ENCODE data around the gene FOXL1.

Gene FOXL1

DNA sequence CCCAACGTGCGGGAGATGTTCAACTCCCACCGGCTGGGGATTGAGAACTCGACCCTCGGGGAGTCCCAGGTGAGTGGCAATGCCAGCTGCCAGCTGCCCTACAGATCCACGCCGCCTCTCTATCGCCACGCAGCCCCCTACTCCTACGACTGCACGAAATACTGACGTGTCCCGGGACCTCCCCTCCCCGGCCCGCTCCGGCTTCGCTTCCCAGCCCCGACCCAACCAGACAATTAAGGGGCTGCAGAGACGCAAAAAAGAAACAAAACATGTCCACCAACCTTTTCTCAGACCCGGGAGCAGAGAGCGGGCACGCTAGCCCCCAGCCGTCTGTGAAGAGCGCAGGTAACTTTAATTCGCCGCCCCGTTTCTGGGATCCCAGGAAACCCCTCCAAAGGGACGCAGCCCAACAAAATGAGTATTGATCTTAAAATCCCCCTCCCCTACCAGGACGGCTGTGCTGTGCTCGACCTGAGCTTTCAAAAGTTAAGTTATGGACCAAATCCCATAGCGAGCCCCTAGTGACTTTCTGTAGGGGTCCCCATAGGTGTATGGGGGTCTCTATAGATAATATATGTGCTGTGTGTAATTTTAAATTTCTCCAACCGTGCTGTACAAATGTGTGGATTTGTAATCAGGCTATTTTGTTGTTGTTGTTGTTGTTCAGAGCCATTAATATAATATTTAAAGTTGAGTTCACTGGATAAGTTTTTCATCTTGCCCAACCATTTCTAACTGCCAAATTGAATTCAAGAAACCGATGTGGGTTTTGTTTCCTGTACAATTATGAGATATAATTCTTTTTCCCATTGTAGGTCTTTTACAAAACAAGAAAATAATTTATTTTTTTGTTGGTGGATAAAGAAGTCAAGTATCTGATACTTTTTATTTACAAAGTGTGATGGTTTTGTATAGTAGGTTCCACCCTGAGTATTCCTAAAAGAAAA, 9.4 kb upstream of the FOXL1 start:
- no peak for DNase-seq (ENCODE audit: low read depth in 2 of 2, low spot score in 1 of 2)

DNA sequence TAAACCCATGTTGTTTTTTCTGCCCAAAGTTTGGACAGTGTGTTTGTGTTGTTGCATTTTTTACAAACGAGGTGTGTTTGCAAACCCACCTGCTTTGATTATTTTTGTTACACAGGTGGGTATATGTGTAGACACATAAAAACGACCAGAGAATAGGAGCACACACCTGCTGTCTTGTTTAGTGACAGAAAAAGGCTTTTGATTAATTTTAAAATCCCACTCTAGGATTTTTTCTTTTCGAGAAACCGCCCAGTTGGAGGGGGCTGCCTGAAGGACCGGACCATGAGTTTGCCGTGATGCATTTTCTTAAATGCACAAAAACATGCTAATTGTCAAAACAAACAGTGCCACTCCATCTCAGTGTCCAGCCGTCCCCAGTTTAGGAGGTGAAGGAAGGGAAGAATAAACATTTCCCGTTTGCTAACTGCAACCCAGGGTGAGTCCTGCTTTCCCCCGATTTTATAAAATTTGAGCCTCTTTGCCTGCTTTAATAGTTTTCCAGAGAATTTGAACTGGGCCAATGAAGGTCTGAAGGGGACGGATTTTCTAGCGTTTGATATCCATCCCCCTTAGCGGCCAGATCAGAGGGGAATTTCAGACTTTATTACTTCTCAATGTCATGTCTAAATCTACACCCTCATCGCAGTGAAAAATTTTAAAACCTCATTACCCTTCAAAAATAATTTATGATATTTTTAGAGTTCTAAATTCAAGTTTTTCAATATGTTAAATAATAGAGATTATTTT, 8.5 kb upstream of the FOXL1 start:
- no peak for DNase-seq (ENCODE audit: low read depth in 2 of 2, low spot score in 1 of 2)

DNA sequence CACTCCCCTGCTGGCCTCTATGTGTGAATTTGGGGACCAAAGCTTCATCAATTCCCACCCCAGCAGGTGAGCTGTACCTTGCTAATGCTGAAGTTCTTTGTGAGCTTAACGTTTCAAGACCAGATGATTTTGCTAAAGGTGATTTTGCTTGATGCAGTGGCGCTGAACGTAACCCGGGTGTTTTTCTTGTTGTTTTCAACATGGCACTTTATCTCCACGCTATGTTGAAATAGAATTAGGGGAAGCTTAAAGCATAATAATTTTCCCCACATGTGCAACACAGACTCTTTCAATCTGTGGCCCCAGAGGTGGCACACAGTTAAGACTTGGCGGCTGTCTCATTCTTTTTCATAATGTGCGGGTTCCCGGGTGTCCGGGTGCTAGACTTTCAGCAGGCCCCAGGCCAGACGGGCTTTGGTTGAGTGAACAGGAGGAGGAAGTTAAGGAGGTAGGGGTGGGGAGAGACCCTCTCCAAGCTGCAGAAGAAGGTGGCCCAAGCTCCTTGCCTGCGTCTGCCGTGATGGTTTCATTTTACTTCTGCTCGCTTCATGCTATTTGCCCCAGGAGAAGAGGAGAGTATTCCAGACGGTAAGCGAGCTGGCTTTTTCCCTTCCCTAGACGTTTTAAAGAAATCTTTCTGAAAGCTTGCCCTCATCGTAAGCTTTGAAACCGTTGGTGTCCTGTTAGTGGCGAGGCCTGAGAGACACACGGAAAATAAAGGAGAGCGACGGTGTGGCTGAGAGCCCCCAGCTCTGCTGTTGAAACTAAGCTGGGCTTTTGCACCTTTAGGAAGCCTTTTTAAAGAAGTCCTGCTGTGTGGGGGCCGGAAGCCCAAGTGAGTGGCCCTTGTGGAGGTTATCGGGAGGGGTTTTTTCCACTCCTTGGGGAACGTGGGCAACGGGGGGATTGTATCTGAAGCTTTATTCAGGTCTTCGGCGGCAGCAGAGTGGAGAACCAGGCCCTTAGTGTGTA, 7.5 kb upstream of the FOXL1 start:
- DNase-seq (ENCODE audit: low read depth in 2 of 2, low spot score in 1 of 2), result no peak

DNA sequence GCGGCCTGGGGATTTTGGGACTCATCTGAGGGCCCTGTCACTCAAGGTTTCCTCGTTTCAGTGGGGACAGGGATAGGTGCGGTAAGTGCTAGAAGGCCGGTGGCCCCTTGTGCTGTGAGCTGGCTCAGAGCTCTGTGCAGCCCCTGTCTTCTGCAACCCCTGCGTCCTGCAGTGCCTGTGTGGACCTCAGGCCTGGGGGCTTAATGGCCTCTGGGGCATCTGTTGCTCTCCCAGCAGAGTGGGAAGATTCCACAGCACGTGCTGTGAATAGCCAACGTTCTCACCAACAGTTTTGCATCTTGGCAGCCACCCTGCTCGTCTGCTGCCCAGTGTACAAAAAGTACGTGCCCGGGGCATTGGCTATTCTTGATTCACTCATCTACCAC, 6.8 kb upstream of the FOXL1 start:
- DNase-seq (ENCODE audit: low read depth in 2 of 2, low spot score in 1 of 2), result no peak

DNA sequence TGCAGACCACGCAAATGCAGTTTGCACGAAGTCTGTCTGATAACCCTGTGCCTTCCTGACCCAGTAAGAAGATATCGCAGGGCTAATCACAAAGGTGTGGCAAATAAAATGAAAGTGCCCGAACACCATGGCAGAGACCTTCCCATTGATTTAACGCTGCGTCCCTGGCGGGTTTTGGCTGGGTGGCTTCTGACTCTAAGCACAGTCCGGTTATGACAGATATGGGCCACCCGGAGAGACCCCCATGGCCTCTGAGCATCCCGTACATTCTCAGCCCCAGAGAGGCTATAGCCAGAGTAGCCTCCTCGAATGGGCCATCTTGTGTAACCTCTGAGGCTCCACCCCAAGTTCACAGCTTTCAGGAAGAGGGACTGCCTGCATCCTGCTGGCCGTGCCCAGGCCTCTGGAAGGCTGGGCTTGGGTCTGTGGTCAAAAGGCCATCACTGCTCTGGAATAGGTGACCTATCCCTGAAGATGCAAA, 6.3 kb upstream of the FOXL1 start:
- DNase-seq (ENCODE audit: low read depth in 2 of 2, low spot score in 1 of 2), result no peak

DNA sequence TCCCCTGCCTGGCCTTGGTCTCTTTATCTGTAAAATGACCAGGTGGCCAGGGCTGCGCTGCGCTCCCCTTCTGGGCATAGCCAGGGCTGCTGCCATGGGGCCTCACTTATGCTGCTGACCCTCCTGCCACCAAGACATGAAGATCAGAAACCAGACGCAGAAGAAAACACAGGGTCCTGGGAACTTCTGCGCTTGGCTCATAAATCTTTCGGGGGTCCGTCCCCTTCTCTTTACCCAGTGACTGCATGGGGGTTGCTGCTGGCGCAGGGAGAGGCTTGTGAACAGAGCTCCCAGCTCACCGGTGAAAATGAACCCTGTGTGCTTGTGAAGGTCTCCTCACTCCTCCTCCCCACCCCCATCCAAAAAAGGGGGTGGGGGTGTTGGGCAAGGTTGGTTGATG, 5.7 kb upstream of the FOXL1 start:
- DNase-seq (ENCODE audit: low read depth in 2 of 2, low spot score in 1 of 2), result no peak

DNA sequence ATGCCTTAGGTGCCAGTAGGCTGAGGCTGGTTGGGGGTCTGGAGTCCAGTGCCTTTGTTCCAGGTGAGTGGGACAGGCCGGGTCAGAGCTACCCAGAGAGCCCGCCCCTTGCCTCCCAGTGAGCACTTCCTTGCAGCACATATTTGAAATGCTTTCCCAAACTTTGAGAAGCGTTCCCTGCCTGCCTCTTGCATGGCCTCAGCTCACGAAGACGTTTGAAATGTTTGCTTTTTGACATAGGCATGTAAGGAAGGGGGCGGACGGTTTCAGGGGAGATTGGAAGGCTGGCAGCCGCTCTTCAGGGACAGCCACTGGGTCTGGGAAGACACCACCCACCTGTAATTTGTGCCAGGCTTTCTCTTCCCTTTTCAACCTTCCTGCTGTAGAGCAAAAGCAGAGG, 5.1 kb upstream of the FOXL1 start:
- no peak for DNase-seq (ENCODE audit: low read depth in 2 of 2, low spot score in 1 of 2)

DNA sequence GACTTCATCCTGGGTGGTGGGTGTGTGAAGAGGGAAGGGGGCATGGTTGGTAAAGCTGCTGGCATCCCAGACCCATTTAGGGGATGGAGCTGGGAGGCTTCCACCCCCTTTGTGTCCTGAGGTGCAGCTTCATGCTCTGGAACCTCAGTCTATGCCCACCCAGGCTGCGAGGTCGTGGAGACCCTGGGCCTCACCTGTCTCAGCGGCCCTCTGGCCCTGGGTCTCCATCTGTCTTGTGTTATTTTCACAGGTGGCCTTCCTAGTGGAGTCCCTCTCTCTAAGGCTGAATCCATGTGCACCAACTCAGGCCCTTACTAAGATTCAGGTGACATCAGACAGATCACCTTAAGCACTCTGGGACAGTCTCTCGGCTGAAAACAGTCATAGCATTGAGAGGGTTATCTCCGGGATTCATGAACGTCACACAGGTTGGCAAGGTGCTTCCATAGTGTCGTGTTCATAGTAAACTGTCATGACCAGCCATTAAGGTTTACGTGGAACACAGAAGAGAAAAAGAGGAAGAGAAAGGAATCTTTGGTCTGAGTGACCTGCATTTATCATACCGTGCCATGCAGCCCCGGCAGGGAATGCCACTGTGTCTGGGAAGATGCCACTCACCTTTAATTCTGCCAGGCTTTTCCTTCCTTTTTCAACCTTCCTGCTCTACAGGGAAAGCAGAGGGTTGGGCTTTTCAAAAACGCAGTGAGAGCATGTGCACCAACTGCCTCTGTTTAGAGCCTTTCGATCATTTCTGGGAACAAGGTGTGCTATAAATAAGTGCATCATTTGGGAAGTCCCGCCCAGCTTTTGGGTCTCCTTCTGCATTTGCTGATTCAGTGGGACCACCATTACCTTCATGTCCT, 4.5 kb upstream of the FOXL1 start:
- DNase-seq (ENCODE audit: low read depth in 2 of 2, low spot score in 1 of 2), result no peak

DNA sequence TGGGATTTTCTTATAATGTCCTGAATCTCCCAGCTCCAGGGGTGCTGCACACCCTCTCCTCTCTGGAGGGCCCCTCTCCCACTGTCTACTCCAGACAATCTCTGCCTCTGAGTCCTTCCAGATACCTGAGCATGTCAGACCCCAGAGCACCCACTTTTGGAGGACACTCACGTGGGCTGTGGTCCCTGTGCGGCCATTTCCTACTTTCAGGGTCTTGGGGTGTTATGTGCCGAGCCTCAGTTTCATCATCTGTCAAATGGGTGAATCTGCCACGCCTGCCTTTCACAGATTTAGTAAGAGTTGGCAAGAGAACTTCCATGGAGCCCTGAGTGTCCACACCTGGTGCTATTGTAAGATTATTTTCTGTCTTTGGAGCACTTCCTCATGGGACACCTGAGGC, 3.7 kb upstream of the FOXL1 start:
- DNase-seq (ENCODE audit: low read depth in 2 of 2, low spot score in 1 of 2), result no peak

DNA sequence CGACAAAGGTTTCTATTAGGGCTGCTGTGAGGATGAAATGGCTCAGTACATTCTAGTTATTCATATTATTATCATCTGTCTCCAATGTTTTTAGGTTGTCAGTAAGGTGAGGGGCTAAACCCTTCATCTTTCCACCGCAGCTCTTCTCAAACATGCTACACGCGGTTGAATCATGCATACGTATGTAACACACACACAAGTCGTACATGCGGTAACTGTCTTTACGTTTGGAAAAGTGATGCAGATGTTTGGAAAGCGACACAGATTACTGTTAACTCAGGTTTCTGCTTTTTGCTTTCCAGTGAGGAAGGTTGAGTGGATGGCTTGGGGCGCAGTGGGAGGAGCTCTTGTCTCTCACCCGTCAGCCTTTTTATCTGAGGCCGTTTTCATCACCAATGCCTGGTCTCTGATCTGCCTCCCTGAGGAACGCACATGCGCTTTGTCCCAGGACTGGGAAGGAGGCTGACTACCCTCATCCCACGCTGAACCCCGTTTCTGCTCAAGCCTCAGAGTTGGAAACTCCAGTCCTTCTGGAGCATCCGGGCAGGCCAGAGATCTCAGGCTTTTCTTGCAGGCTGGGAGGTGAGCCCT, 3.2 kb upstream of the FOXL1 start:
- DNase-seq (ENCODE audit: low read depth in 2 of 2, low spot score in 1 of 2), result no peak

DNA sequence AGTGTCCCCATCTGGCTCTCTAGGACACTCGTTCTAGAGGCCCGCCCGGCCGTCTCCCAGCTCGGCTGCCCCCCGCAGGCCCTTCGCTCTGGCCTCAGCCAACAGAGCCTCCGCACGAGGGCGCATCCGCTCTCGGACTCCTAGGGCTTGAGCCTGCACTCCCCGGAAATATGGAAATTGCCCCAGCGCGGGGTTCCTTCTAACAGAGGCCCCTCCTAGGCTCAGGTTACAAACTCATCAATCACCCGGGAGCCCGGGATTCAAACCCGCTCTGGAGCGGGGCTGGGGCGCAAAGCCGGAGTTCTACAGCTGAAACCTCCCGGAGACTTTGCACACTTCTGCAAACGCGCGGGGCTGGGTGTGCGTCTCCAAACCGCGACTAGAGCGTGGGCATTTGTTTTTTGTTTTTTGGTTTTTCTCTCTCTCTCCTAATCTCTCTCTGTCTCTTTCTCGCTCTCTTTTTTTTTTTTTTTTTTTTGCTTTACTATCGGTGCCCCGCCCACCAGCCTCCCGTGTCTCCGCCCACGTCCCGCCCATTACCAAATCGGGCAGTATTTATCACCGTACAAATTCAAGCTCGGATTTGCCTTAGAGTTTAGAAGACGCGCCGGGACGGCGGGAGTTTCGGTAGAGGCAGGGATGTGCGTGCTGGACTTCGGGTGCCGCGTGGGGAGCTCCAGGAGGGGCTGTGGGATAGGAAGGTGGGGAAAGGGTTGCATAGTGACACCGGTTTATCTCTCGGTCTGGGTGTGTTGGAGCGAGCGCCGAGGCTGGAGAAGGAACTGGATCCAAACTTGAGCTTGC, 2.4 kb upstream of the FOXL1 start:
- no peak for DNase-seq (ENCODE audit: low read depth in 2 of 2, low spot score in 1 of 2)

DNA sequence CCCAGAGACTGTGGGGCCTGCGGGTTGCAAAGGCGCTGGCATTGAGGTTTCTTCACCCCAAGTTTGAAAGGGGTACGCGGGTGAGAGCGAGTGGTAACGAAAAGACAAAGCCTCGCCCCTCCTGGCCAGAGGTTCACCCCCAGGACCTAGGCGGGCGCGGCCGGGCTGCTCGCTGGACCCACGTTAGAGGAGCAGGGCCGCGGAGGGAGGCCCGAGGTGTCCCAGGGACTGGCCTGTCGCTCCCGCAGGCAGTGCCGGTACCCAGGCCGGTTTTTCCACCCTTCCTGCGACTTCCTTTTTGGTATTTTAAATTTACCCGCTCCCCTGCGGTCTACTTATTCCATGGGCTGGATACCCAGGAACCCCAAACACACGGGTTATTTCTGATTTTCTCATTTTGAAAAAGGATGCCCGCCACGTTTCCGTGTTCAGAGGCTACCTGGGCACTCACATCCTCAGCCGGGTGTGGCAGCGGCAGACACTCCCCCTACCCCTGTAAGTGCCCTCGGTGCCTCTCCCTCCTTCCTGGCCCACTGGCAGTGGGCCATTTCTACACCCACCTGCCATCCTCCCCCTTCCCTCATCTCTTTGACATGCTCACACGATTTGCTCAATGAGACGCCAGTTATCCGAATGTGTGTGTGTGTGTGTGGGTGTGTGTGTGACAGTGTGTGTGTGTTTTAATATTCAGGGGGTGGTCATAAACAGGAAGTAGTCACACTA, 1.6 kb upstream of the FOXL1 start:
- DNase-seq (ENCODE audit: low read depth in 2 of 2, low spot score in 1 of 2), result no peak

DNA sequence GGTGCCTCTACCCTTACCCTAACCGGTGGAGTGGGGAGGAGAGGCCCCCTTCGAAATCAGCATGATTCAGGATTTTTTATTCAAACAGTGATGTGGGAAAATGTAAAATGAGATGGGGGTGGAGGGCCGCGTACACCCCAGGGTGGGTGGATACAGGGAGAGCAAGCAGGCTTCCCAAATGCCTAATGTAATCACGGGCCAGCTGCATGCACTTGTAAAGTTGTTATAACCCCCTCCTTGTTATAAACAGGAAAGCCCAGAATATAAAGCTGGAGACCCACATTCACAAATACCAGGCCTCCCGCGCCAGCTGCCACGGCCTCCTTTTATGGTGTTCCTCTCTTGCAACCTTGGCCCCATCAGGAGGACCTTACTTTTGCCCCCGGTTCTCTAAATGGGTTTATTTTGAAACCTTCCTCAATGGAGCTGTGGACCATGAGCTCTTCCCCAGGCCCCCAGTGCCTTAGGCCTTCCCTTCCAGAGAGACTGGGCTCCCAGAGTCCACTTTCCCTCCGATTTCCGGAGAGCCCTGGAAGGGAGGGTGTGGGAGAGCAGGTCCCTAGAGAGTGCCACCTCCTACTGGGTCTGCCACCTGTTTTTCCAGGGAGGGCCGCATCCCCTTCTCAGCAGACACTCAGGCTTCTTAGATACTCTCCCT, 906 bp upstream of the FOXL1 start:
- DNase-seq (ENCODE audit: low read depth in 2 of 2, low spot score in 1 of 2), result no peak

DNA sequence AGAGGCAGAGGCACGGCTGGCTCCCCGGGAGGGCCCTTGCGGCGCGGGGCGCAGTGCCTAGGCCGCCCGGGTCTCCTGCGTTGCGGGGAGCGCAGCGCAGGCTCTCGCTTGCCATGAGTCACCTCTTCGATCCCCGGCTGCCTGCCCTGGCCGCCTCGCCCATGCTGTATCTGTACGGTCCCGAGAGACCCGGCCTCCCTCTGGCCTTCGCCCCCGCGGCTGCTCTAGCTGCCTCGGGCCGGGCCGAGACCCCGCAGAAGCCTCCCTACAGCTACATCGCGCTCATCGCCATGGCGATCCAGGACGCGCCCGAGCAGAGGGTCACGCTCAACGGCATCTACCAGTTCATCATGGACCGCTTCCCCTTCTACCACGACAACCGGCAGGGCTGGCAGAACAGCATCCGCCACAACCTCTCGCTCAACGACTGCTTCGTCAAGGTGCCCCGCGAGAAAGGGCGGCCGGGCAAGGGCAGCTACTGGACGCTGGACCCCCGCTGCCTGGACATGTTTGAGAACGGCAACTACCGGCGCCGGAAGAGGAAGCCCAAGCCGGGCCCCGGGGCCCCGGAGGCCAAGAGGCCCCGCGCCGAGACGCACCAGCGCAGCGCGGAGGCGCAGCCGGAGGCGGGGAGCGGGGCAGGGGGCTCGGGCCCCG, 390 bp downstream of the FOXL1 start:
- no peak for DNase-seq (ENCODE audit: low read depth in 2 of 2, low spot score in 1 of 2)

DNA sequence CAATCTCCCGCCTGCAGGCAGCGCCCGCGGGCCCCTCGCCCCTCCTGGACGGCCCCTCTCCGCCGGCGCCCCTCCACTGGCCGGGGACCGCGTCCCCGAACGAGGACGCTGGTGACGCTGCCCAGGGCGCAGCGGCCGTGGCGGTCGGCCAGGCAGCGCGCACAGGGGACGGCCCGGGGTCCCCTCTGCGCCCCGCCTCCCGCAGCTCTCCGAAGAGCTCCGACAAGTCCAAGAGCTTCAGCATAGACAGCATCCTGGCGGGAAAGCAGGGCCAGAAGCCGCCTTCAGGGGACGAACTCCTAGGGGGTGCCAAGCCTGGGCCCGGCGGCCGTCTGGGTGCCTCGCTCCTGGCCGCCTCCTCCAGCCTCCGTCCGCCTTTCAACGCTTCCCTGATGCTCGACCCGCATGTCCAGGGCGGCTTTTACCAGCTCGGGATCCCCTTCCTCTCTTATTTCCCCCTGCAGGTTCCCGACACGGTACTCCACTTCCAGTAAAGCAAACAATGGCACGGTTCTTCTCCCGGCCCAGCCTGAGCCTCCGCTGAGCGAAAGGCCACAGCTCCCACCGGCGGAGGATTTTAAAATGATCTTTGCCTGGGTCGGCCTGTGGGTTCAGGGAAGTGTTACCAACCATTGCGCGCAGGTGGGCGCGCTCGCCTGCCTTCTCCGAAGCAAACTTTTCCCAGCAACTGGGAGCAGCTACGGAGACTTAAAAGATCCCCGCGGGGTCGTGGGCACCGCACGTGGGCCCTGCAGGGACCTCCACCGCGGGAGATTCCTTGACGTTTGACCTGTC, 1.1 kb downstream of the FOXL1 start:
- DNase-seq (ENCODE audit: low read depth in 2 of 2, low spot score in 1 of 2), result no peak

DNA sequence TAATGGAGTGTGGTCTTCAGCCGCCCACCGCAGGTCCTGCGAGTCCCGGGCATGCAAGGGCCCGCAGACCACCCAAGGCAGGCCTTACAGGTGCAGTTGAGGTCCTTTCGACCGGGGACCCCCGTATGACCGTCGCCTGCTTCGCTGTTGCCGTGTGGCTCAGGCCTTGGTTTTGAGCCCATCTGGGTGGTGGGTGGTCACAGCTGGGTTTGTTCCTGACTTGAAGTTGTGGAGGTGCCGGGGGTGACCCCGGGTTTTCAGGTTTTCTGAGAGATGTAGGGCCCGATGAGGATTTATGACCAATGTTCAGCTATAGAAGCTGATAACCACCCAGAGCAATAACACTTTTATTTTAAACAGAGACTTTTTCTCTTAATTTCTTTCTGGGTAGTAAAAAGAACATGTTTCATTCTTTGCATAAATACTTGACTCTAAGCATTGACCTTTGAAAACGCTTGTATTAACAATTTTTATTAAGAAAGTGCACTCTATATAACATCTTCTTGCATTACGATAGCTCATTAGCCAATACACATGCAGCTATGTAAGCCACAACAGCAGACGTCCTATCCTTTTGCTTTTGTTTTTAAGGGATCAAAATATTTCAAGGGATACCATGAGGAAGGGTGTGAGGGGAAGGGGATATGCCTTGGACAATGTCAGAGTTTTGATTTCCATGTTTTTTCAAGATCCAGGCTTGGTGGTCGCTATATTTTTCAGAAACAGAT, 1.9 kb downstream of the FOXL1 start:
- DNase-seq (ENCODE audit: low read depth in 2 of 2, low spot score in 1 of 2), result no peak

All from stimulated activated CD8-positive, alpha-beta memory T cell treated with anti-CD3 and anti-CD28 coated beads, Interleukin-4, amount 100 ng/mL, for 4 hours (primary cell).